Endothelial cell (in vitro differentiated cells): Measurements from ENCODE around the gene TRAK2. TPM values are rescaled to one million over a fixed set of nuclear protein-coding genes. Genes with fewer than 3 reads are reported as not detected.

ENCODE experiments used
- DNase-seq: peaks from one replicate; pipeline ENCODE4 v3.0.0; 2021; ENCODE audit warnings: low spot score
- H3K27ac Mint-ChIP-seq: one replicate; pipeline ENCODE4 v1.8.0; 2021; ENCODE audit warnings: mixed read lengths, inconsistent platforms; ENCODE audit not compliant: unreplicated experiment
- H3K27me3 Mint-ChIP-seq: one replicate; pipeline ENCODE4 v1.8.0; 2021; ENCODE audit warnings: mild to moderate bottlenecking, moderate library complexity, mixed read lengths, inconsistent platforms; ENCODE audit not compliant: unreplicated experiment
- H3K36me3 Mint-ChIP-seq: one replicate; pipeline ENCODE4 v1.8.0; 2021; ENCODE audit warnings: mild to moderate bottlenecking, low read depth, mixed read lengths, inconsistent platforms; ENCODE audit not compliant: unreplicated experiment
- H3K4me1 Mint-ChIP-seq: one replicate; pipeline ENCODE4 v1.8.0; 2021; ENCODE audit warnings: mild to moderate bottlenecking, mixed read lengths, inconsistent platforms; ENCODE audit not compliant: unreplicated experiment
- H3K4me3 Mint-ChIP-seq: one replicate; pipeline ENCODE4 v1.8.0; 2021; ENCODE audit warnings: mild to moderate bottlenecking, mixed read lengths, inconsistent platforms; ENCODE audit not compliant: unreplicated experiment
- H3K9me3 Mint-ChIP-seq: one replicate; pipeline ENCODE4 v1.8.0; 2021; ENCODE audit warnings: mixed read lengths, inconsistent platforms; ENCODE audit not compliant: unreplicated experiment
- total RNA-seq: library from RNA; stranded (reverse); fragmentation: NEBNext Ultra II Directional; extraction: Animal tissue kit (Norgen Biotek cat#: 25700); gene quantifications from one replicate; pipeline ENCODE4 v1.2.1, GENCODE V29; 2021; ENCODE audit not compliant: unreplicated experiment
- TF ChIP-seq, protein P1 (sequence below): fragments of 200-600 bp; sonication (generic); IDR thresholded peaks from one replicate; pipeline ENCODE4 v1.5.0; 2021; ENCODE audit warnings: antibody characterized with exemption; ENCODE audit not compliant: unreplicated experiment

TRAK2 gene
- total RNA-seq, 1 donor from 2014 or later, result 18.4 TPM

DNA sequence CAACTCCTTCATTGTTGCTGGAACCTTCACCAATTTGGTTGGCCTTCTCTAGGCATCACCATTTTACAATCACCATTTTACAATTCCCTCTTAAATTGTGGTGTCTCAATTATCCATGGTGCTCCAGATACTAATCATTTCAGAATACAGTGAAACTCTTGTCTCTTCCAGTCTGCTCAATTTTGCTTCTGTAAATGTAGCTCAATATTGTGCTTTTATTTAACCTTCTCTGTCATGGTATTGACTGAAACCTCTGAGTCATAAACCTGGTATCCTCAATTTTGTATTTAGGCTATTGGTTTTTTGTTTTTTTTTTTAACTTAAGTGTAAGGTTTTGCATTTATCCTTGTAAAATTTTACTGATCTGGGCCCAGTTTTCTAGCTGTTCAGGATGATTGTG lies 16.4 kb upstream of the TRAK2 start:
- H3K9me3 Mint-ChIP-seq, result no peaks in the 10 kb centered on the region
- DNase-seq, result no peak
- H3K36me3 Mint-ChIP-seq, result no peaks in the 10 kb centered on the region
- no peak overlapping the region for H3K27ac Mint-ChIP-seq
- H3K27me3 Mint-ChIP-seq, result no peaks in the 10 kb centered on the region
- TF ChIP-seq, protein P1, sequence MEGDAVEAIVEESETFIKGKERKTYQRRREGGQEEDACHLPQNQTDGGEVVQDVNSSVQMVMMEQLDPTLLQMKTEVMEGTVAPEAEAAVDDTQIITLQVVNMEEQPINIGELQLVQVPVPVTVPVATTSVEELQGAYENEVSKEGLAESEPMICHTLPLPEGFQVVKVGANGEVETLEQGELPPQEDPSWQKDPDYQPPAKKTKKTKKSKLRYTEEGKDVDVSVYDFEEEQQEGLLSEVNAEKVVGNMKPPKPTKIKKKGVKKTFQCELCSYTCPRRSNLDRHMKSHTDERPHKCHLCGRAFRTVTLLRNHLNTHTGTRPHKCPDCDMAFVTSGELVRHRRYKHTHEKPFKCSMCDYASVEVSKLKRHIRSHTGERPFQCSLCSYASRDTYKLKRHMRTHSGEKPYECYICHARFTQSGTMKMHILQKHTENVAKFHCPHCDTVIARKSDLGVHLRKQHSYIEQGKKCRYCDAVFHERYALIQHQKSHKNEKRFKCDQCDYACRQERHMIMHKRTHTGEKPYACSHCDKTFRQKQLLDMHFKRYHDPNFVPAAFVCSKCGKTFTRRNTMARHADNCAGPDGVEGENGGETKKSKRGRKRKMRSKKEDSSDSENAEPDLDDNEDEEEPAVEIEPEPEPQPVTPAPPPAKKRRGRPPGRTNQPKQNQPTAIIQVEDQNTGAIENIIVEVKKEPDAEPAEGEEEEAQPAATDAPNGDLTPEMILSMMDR, result no peak
- no peak overlapping the region for H3K4me3 Mint-ChIP-seq
- H3K4me1 Mint-ChIP-seq, result no peaks in the 10 kb centered on the region

DNA sequence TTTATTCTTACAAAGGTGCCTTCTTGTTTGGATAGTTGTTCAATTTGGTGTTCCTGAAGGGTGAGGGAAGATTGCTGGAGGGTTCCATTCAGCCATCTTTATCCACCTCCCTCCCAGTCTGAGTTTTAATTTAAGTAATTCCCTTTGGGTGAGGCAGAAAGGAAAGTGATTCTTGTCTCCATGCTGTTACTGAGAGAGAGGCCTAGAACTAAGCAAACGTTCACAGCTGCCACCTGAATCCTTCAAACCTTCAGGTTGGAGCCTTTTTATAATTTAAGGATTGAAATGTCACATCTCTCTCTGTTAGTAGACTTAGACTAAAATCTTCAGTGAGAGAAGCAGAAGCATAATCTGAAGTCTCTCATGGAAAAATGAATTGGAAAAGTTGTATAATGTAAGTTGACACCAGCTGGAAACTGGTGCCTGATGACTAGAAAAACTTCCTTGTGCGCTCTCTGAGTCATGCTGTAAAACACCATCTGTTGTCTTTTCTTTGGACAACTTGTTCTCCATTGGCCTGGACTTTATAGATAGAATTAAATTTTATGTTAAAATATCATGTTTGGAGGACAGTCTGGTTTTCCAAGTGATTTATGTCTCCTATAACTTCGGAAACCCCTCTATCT lies 14.9 kb upstream of the TRAK2 start:
- H3K27ac Mint-ChIP-seq, result no peak overlapping the region
- no peak overlapping the region for H3K4me3 Mint-ChIP-seq
- TF ChIP-seq, protein P1, result no peak
- DNase-seq, result no peak
- no peaks in the 10 kb centered on the region for H3K27me3 Mint-ChIP-seq
- H3K9me3 Mint-ChIP-seq, result peaks cover 3% of the 10 kb centered on the region
- H3K36me3 Mint-ChIP-seq, result peaks cover 12% of the 10 kb centered on the region
- no peaks in the 10 kb centered on the region for H3K4me1 Mint-ChIP-seq

DNA sequence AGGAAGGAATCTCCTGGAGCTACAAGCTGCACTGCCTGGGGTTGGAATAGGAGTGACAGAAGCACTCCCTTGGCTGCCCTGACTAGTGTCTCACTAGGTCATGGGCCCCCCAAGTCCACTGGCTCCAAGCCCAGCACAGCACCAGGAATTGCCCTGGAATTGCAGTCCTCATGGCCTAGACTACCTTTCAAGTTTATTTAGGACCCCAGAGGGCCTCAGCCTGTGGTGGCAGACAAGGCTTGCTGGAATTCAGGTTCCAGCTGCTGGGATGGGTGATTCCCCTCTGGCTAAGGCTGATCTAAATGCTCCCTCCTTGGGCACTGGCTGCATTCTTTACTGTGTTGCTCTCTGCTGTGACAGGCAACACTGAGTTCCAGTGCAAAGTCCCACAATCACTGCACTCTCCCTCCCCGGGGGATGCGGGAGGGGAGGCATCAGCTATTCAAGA lies 14.3 kb upstream of the TRAK2 start:
- TF ChIP-seq, protein P1, result no peak

DNA sequence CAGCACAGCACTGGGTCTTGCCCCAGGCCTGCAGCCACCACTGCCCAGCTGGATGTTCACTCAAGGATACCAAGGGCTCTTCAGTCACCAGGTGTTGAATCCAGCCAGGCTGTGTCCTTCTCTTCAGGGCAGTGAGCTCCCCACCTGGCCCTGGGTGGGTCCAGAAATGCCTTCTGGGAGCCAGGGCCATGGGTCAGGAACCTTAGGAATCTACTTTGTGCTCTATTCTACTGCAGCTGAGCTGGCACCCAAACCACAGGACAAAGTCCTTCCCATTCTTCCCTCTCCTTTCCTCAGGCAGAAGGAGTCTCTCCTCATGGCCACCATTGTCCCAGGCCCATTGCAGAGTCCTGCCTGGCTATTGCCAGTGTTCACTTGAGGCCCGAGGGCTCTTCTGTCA lies 13.3 kb upstream of the TRAK2 start:
- no peaks in the 10 kb centered on the region for H3K4me1 Mint-ChIP-seq
- no peak overlapping the region for H3K4me3 Mint-ChIP-seq
- peaks cover 16% of the 10 kb centered on the region for H3K36me3 Mint-ChIP-seq
- no peaks in the 10 kb centered on the region for H3K27me3 Mint-ChIP-seq
- no peak for DNase-seq
- TF ChIP-seq, protein P1, result no peak
- H3K27ac Mint-ChIP-seq, result no peak overlapping the region
- peaks cover 3% of the 10 kb centered on the region for H3K9me3 Mint-ChIP-seq

More for the DNA sequence above, 14.3 kb upstream of the TRAK2 start:
- Mint-ChIP-seq H3K9me3 (peaks cover 3% of the 10 kb centered on the region), H3K36me3 (peaks cover 13% of the 10 kb centered on the region), H3K27me3 (no peaks in the 10 kb centered on the region), H3K4me1 (no peaks in the 10 kb centered on the region), H3K27ac (no peak overlapping the region), H3K4me3 (no peak overlapping the region)
- no peak for DNase-seq

DNA sequence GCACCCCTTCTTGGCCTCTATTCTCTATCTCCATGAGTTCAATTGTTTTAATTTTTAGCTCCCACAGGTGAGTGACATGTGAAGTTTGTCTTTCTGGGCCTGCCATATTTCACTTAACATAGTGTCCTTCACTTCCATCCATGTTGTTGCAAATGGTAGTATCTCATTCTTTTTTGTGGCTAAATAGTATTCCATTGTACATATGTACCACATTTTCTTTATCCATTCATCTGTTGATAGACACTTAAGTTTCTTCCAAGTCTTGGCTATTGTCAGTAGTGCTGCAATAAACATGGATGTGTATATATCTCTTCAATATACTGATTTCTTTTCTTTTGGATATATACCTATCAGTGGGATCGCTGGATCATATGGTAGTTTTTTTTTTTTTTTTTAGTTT lies 9.3 kb upstream of the TRAK2 start:
- TF ChIP-seq, protein P1, result no peak
- no peak for DNase-seq
- peaks cover 16% of the 10 kb centered on the region for H3K36me3 Mint-ChIP-seq
- no peak overlapping the region for H3K27ac Mint-ChIP-seq
- peaks cover 3% of the 10 kb centered on the region for H3K9me3 Mint-ChIP-seq
- H3K4me1 Mint-ChIP-seq, result no peaks in the 10 kb centered on the region
- no peaks in the 10 kb centered on the region for H3K27me3 Mint-ChIP-seq
- no peak overlapping the region for H3K4me3 Mint-ChIP-seq
